Fibroblast of pulmonary artery (primary cell): ENCODE data around the gene LYRM9.
A peak's percentile ranks its signal among the peaks of the same experiment; 100 is the strongest.
"Not testable (repeated sequence)": the region's sequence is repeated elsewhere in the genome, so short reads cannot be mapped to it uniquely, and the experiment has no call there.

Experiments used
- DNase-seq: peaks from one replicate; pipeline ENCODE4 v3.0.0-alpha.2; 2010; ENCODE audit warnings: low read depth
- H3K4me3 ChIP-seq: replicated peaks from 2 replicates; pipeline ENCODE4 v1.5.1; 2011; ENCODE audit warnings: low read depth, mild to moderate bottlenecking, control low read depth, low read length, moderate library complexity
- TF ChIP-seq, protein P1 (sequence below): IDR thresholded peaks from 2 replicates; pipeline ENCODE4 v1.5.1; 2011; ENCODE audit warnings: mild to moderate bottlenecking, control low read depth, low read length, inconsistent platforms; ENCODE audit errors: missing control alignments

Gene LYRM9

DNA sequence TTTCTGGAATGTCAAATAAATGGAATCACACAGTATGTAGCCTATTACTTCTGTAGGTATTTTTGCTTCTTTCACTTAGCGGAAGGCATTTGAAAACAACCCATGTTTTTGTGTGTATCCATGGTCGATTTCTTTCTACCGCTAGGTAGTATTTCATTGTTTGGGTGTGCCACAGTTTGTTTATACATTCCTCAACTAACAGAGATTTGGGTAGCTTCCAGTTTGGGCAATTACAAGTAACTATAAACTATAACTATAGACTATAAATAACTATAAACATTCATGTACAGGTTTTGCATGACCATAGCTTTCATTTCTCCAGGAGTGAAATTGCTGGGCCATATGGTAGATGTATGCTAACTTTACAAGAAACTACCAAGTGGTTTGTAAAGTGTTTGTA, 40.1 kb downstream of the LYRM9 start:
- no peak for DNase-seq
- no peak overlapping the region for H3K4me3 ChIP-seq
- TF ChIP-seq, protein P1, sequence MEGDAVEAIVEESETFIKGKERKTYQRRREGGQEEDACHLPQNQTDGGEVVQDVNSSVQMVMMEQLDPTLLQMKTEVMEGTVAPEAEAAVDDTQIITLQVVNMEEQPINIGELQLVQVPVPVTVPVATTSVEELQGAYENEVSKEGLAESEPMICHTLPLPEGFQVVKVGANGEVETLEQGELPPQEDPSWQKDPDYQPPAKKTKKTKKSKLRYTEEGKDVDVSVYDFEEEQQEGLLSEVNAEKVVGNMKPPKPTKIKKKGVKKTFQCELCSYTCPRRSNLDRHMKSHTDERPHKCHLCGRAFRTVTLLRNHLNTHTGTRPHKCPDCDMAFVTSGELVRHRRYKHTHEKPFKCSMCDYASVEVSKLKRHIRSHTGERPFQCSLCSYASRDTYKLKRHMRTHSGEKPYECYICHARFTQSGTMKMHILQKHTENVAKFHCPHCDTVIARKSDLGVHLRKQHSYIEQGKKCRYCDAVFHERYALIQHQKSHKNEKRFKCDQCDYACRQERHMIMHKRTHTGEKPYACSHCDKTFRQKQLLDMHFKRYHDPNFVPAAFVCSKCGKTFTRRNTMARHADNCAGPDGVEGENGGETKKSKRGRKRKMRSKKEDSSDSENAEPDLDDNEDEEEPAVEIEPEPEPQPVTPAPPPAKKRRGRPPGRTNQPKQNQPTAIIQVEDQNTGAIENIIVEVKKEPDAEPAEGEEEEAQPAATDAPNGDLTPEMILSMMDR, result no peak

DNA sequence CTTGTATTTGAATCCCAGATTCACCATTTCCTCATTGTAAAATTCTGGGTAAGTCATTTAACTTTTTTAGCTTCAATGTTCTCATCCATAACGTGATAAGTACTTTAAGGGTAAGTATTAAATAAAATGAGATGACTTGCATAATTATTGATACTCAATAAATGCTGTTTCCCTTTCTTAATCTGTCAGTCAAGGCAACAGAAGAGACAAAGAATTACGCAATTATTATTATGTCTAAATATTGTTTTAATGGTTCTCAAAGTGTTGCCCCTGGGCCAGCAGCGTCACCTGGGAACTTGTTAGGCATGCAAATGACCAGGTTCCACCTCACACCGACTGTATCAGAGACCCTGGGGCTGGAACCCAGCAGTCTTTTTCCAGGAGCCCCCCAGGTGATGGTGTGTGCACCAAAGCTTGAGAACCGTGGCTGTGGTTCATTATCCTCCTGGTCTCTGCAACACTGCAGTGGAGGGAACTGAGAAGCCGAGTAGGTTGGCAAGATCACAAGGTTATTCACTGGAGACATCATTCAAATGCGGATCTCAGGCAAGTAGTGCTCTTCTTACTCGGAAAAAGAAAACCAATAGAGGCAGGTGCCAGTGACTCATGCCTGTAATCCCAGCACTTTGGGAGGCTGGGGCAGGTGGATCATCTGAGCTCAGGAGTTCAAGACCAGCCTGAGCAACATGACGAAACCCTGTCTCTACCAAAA, 43.5 kb downstream of the LYRM9 start:
- TF ChIP-seq, protein P1, result no peak
- no peak overlapping the region for H3K4me3 ChIP-seq
- no peak for DNase-seq

DNA sequence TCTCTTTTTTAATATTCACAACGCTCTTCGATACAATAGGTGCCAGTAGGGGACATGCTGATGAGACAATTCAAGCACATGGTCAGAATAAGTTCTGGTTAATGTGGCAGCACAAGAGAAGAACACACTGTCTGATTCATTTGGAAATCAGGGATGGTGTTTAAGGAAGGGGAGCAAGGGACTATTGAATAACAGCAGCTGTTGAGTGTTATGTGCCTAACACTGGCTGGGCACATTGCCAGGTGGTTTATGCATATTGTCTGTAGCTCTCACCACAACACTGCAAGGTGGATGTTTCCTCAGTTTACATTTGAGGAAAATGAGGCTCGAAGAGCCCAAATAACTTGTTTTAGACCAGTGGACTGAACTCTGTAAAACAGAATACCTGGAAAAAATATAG, 44.2 kb downstream of the LYRM9 start:
- peak; percentile 1 for DNase-seq
- H3K4me3 ChIP-seq, result no peak overlapping the region
- TF ChIP-seq, protein P1, result no peak

DNA sequence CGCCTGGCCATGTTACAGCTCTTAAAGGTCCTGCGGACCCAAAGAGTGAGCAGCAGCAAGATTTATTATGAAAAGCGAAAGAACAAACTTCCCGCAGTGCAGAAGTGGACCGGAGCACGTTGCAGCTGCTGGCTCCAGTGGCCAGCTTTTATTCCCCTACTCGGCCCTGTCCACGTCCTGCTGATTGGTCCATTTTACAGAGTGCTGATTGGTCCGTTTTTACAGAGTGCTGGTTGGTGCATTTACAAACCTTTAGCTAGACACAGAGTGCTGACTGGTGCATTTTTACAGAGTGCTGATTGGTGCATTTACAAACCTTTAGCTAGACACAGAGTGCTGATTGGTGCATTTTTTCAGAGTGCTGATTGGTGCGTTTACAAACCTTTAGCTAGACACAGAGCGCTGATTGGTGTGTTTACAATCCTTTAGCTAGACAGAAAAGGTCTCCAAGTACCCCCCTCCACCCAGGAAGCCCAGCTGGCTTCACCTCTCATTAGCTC, 46.3 kb downstream of the LYRM9 start:
- not testable (repeated sequence) for DNase-seq, H3K4me3 ChIP-seq

DNA sequence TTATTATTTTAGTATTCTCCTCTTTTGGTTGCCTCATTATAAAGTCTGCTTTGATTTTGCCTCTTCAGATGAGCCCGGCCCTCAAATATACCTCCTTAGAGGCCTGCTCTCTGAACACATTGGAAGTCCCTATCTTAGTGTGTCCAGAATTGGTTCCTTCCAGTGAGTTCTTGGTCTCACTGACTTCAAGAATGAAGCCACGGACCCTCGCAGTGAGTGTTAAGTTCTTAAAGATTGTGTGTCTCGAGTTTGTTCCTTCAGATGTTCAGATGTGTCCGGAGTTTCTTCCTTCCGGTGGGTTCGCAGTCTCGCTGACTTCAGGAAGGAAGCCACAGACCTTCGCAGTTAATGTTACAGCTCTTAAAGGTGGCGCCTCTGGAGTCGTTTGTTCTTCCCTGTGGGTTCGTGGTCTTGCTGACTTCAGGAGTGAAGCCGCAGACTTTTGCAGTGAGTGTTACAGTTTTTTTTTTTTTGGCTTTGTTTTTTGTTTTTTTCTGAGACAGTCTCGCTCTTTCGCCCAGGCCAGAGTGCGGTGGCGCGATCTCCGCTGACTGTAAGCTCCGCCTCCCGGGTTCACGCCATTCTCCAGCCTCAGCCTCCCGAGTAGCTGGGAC, 47.0 kb downstream of the LYRM9 start:
- H3K4me3 ChIP-seq, result no peak overlapping the region
- DNase-seq, result no peak
- TF ChIP-seq, protein P1, result no peak

DNA sequence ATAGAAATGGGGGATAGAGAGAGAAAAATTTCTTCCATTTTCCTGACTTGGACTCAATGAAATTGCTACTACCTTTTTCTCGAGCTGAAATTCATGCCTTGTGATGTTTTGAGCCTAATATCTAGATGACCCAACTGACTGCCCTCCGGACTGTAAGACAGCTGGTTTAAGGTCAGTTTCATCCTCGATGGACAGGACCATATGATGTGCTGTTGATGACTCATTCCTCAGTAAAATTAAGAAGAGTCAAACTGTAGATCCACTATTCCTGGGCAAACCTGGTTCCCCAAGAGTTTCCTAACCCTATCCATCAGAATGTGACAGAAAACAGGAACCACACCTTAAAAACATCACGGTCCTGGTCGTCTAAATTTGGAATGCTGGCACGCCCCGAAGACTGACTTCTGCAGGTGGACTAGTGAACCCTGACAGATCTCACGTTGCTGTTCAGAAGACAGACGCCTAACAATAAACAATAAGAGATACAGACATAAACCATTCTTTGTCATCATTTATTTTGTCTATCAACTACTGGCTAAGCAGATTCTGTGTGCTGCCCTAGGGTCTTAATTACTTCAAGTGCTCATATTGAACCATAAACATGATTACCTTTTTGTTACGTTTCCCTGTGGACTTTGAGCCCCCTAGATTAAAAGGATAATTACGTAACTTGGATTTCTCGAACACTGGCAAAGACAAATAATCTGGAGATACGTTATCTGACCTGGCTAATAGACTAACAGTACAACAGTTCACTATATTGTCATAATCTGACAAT, 47.7 kb downstream of the LYRM9 start:
- no peak overlapping the region for H3K4me3 ChIP-seq
- TF ChIP-seq, protein P1, result no peak
- no peak for DNase-seq

DNA sequence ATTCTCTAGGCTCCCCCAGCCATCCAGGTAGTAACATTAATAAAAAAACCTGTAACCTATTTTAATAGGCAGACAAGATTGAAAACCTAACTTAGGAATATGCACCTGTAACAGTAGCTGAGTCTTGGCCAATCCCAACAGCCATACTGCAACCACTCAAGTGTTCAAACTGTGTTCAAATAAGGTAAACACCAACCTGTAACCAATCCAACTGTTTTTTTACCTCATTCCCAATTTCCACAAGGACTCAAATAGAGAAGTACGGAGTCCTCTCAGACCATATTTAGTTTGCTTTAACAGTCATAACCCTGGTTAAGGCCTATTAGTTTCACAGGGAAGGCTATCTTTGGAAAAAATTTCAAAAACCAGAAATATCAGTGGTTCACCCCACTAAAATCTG, 52.5 kb downstream of the LYRM9 start:
- TF ChIP-seq, protein P1, result no peak
- no peak overlapping the region for H3K4me3 ChIP-seq
- no peak for DNase-seq

DNA sequence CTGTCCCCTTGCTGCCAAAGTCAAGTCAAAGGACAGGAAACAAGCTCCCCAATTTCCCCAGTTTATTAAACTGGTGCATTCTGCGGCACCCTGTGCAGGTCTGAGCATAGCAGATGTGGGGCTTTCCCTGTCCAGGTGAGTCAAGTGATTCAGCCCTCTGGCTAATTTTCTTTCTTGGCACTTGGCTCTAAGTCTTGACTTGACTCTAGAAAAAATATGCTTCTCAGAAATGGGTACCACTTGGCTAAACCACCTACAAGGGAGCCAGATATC, 52.8 kb downstream of the LYRM9 start:
- not testable (repeated sequence) for DNase-seq, H3K4me3 ChIP-seq

DNA sequence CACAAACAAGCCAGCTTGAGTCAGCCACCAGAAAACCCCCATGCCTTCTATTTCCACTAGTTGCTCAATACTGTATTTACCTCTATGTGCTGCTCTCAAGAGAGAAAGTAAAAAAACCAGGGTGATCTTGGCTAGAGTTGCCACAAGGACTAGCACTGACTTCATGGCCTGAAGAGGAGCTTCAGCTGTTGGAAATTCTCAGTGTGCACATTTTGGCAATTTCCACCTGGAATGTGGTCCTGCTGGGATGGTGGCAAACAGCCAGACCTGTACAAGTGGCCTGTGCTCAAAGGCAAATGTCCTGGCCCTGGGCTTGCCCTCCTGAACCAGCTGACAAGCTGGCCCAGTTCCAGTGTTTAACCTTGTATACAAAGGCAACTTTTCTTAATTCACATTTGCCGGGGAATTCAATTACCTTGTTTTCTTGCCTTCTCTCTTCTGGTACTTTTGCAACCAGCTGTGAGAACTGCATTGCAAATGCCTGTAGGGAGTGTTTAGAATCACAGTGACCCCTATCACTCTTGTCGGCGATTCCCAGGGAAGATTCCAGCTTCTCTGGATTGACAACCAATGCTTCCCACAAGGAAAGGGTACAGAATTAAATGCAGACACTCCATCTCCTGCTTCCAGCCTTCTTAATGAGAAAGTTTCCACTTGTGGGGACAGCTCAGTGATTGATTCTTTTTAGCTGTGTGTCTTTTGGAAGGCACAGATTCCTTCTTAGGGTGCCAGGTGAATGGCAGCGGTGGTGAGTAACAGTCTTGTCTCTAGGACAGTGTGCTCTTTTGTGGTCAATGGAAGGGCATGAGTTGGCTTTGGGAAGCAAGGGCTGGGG, 53.4 kb downstream of the LYRM9 start:
- not testable (repeated sequence) for H3K4me3 ChIP-seq, DNase-seq

DNA sequence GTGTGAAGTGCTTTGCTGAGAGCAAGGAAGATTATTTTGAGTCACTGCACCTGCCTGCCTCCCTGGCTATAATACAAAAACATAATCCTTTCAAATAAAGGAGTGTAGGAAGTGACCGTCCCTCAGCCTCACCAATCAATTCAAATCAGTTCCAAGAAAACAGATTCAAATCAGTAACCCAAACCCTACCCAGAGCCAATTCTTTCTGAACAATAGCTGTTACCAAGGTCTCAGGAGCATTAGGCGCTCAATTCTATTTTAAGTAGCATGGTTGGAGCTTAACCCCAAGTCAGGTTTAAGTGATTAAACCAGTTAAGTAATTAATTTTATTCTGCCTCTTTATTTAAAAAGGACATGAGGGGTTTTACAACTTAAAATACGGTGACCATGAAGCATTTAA, 54.6 kb downstream of the LYRM9 start:
- not testable (repeated sequence) for DNase-seq, H3K4me3 ChIP-seq
